Measurements from ENCODE around the gene SCN11A.
"Not testable (repeated sequence)": the region's sequence is repeated elsewhere in the genome, so short reads cannot be mapped to it uniquely, and the experiment has no call there.

SCN11A gene

DNA sequence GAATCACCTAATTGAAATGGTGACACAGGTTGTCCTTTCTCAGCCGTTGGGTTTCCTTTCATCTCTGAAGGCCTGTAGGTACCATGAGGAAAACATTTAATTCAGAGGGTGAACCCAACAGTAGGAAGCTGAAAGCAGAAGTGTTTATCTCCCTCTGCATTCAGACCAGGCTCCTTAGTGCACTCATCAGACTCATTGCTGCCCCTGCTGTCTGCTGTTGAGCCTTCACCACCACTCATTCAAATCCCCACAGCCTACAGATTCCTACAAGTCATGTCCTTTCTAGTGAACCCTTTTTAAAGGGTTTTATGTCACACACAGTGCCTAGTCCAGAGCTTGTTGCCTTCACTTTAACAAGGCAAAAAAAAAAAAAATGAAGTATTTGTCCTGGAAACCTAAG lies 13.5 kb upstream of the SCN11A start:
- DNase-seq (ENCODE audit: low spot score), result peak; percentile 56

DNA sequence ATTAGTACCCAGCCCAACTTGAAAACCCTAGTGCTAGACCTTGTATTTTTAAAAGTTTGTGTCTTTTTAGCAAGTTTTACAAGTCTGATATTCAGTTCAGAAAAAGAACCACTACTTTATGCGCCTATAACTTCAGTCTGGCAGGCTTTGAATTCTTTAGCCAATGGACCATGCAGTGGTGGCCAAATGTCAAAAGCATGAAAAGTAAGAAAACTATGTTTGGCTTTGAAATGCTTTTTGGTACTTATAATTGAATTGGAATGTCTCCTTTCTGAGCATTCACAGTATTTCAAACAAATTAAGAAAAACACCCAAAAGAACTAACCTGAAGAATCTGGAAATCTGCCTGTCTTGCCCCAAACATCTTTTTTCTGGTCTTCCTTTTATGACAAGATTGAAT lies 12.9 kb upstream of the SCN11A start:
- no peak for DNase-seq (ENCODE audit: low spot score)

DNA sequence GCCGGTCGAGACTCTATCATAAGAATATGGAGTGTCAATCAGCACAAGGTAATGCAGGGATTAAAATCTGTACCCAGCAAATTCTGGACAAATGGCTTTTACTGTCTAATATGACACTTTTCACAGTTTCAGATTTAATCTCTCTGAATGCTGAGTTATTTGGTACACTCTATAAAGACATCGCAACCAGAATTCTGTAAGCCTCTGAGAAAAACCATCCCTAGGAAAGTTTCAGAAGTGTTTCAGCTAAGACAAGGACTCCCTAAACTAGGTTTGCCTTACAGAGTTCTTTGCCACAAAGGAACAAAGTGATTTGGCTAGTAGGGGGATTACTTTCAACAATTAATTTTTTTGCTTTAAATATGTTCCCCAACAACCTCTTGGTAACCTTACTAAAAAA lies 11.4 kb upstream of the SCN11A start:
- no peak for DNase-seq (ENCODE audit: low spot score)

DNA sequence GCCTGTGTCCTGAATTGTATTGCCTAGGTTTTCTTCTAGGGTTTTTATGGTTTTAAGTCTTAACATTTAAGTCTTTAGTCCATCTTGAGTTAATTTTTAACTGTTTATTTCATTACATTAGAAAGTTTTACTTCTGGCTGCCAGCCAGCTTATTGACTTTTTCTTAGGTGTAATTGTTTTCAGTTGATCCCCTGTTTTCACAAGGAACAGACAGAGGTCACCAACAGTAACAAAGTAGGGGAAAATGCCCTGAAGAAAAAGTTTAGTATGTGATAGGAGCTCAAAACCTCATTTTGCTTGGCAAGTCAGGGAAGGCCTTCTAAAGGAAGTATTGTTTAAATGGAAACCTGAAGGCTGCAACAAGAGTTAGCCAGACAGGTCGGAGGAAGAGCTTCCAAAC lies 10.4 kb upstream of the SCN11A start:
- DNase-seq (ENCODE audit: low spot score), result no peak

DNA sequence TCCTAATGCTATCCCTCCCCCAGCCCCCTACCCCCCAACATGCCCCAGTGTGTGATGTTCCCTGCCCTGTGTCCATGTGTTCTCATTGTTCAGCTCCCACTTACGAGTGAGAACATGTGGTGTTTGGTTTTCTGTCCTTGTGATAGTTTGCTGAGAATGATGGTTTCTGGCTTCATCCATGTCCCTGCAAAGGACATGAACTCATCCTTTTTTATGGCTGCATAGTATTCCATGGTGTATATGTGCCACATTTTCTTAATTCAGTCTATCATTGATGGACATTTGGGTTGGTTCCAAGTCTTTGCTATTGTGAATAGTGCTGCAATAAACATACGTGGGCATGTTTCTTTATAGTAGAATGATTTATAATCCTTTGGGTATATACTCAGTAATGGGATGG lies 9.5 kb upstream of the SCN11A start:
- not testable (repeated sequence) for DNase-seq (ENCODE audit: low spot score)

DNA sequence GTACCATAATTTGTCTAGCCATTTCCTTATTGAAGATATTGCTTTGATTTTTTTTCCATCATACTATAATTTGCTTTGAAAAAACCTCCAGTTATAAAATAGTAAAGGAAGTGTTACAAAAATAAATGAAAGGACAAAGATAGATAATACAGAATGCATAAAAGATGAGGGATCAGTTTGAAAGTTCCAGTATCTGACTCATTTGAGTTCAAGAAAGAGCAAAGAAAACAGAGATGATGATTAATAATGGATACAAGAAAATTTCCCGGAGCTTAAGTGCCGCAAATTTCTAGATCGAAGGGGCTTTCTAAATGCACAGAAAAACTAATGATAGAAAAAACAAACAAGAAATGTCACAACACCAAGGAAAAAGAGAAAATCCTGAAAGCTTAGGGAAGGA lies 4.4 kb upstream of the SCN11A start:
- DNase-seq (ENCODE audit: low spot score), result no peak

DNA sequence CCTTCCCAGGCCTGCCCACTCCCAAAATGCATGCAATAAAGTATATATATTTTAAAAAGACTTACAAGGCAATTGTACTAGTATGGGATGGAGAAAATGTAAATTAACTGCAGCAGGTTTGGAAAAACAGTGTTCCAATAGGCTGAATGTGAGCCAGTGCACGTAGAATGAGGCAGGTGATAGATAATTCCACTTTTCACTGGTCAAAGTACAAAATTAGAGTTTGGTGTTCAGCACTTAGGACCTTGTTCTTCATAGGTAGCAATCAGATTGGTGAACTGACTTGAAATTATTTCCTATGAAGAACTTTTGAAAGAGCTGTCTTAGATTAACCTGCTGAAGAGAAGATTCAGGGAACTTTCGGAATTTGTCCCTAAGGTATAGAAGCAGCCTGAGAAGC lies 2.0 kb upstream of the SCN11A start:
- no peak for DNase-seq (ENCODE audit: low spot score)

DNA sequence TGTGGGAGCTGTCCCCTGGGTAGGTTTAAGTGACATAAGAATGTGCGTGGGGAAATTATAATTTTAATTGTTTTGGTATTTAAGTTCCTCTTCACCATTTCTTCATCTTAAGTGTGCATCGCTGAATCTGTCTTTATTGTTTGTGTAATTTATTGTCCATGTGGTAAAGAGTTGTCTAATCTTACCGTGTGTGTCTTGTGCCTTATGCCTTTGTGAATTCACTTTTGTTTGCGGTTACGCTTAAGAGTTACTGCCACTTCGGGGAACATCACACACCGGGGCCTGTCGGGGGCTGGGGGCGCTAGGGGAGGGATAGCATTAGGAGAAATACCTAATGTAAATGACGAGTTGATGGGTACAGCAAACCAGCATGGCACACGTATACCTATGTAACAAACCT lies 839 bp upstream of the SCN11A start:
- no peak for DNase-seq (ENCODE audit: low spot score)

DNA sequence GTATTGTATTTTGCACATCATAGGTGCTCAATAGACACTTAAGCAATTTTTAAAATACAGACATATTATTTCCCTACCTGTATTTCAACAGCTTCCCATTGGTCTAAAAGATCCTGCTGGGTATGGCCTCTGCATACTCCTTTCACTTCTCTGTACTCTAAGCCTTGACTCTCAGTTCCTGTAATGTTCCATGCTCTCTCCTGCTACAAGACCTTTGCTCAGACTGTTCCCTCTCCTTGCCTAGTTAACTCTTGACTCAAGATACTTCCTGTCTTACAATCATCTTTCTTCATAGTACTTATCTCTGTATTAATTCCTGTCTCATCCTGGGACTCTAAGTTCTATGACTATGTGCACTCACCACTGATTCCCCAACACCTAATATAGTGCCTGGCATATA lies 1.7 kb downstream of the SCN11A start:
- no peak for DNase-seq (ENCODE audit: low spot score)

DNA sequence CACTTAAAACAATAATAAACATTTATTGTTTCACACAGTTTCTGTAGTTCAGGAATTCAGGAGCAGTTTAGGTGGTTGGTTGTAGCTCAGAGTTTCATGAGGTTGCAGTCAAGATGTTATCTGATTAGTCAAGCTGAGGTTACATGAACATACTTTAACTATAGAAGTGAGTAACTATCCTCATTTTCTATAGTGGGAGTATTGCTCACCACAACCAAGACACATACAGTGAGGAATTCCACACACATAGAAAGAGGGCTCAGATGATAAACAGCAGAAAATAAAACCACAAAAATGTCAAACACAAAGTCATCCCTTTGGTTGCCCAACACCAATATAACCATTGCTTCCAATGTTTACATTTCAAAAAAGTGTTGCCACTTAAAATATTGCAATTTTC lies 13.6 kb downstream of the SCN11A start:
- DNase-seq (ENCODE audit: low spot score), result peak; percentile 28

DNA sequence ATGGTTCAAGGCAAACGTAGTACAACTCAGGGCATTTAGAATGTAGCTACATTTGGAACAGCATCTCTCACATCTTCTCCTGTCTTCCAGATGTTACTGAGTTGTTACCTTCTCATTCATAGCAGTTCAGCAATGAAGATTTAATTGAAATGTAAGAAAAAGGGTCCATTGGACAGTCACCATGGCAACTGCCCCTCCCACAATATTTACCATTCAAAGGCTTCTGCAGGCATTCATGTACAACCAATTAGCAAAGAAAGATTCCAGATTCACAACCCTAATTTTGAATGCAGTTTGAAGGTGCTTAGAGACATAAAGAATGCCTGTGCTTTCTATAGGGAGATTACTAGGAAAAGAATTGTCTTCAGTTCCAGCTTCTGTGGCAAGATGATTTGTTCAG lies 22.2 kb downstream of the SCN11A start:
- DNase-seq (ENCODE audit: low spot score), result no peak

DNA sequence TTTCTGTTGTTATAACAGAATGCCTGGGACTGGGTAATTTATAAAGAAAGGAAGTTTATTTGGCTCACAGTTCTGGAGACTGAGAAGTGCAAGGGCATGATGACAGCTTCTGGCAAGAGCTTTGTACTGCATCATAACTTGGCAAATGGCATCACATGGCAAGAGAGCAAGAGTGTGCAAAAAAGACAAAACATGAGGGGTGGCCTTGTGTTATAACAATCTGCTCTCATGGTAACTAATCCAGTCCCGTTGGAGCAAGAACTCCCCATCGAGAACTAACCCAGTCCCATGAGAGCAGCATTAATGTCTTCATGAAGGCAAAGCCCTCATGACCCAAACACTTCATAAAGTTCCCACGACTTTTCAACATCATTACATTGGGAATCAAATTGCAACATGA lies 23.2 kb downstream of the SCN11A start:
- DNase-seq (ENCODE audit: low spot score), result no peak

DNA sequence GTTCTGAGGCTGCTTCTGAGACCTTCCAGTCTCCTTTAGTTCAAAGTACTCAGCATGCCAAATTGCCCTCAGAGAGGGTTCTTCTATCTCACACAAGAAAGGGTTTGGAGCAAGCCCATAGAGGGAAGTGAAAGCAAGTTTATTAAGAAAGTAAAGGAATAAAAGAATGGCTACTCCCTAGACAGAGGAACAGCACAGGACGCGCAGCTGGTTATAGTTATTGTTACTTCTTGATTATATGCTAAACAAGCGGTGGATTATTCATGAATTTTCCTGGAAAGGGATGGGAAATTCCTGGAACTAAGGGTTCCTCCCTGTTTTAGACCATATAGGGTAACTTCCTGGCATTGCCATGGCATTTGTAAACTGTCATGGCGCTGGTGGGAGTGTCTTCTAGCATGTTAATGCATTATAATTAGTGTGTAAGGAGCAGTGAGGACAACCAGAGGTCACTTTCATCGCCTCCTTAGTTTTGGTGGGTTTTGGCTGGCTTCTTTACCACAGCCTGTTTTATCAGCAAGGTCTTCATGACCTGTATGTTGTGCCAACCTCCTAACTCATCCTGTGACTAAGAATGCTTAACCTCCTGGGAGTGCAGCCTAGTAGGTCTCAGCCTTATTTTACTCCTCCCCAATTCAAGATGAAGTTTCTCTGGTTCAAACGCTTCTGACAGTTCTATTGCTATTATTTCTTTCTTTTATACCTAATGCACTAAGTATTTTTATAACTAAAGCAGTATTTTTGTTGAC lies 26.3 kb downstream of the SCN11A start:
- no peak for DNase-seq (ENCODE audit: low spot score)

DNA sequence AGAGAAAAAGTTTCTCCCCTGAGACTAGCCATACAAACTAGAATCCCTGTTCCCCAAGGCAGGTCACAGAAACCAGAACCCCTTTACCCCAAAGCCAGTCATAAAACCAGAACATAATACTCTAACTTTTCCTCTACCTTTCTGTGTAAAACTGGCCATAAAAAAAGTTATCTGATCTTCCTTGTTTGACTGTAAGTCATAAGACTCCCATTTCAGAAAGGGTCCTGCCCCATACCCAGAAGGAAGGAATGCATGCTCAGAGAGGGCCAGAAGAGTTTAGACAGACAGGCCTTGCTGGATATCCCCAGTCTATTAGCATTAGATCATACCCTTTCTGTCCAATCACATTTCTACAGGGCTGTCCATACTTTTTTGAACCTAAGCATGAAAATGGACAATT lies 27.2 kb downstream of the SCN11A start:
- DNase-seq (ENCODE audit: low spot score), result no peak

DNA sequence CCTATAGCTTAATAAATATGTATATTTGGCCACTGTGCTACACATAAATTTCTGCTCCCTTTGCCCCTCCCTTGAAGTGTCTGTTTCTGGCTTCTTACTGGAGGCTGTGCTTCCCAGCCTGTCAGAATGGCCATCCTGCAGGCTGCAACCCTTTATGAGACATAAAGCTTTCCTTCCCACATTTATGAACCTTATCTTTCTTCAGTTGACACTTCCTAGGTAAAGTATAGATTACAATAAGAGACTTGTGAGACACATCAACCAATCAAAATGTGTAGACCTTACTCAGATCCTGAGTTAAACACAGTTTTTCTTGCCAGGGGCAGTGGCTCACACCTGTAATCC lies 29.5 kb downstream of the SCN11A start:
- no peak for DNase-seq (ENCODE audit: low spot score)

DNA sequence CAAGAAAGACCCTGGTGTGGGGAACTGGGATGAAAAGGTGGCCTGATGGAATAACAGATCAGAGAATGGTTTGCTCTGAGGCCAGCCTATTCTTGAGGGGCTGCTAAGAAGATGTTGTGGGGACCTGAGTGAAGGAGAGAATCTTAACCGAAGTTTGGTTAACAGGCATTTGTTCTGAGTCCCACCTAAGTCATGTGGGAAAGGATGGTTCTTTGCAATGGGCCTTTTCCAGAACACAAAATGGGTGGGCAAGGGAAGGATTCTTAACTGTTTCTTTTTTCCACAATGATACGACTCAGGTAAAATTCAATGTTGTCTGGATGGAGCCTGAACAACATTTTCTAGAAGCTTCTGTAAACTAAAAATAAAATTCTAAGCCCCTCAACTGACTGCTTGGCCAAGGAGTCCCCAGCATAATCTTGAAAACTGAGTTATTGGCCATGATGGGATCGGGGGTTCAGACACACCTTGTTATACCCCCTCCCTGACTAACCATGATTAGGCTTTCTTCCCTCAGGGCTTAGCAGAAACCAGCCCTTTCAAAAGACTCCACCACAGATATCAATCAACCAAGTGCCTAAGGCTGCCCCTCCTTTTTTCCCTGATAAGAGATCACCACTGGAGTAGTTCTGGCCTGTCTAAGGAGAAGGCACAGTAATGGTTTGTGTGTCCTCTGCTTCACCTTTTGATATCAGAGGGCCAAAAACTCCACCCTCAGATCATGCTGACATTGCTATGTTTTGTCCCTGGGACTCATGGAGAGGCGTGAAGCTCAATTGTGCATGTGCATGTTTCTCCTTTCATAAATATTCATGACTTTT lies 30.1 kb downstream of the SCN11A start:
- DNase-seq (ENCODE audit: low spot score), result no peak

DNA sequence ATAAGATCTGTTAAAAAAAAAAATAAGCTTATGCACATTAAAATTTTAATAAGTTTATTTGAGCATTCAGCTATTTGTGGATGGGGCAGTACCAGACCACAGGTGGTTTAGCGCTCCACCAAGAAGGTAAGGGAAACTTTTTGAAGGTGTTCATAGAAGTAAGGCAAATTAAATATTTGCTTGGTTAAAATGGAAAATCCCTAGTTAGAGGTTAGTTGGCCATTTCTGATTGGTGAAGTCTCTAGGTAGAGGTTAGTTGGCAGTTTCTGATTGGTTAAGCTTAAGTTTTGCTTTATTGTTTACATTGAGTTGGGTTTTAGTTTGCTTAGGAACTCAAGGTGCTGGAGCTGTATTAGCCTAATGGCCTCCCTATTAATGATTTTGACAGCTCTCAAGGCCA lies 30.7 kb downstream of the SCN11A start:
- DNase-seq (ENCODE audit: low spot score), result no peak

DNA sequence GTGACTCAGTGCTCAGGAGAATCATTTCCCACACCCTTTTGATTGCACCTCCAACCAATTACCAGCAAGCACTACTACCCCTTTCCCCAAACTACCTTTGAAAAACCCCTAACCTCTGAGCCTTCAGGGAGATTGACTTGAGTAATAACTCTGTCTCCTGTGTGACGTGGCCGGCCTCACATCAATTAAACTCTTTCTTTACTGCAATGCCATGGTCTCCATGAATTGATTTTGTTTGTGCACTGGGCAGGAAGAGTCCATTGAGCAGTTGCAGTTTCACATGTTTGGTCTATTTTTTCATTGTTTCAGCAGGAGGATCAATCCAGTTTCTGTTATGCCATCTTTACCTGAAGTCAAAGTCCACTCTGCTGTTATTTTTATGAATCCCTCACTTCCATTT lies 32.4 kb downstream of the SCN11A start:
- DNase-seq (ENCODE audit: low spot score), result no peak

DNA sequence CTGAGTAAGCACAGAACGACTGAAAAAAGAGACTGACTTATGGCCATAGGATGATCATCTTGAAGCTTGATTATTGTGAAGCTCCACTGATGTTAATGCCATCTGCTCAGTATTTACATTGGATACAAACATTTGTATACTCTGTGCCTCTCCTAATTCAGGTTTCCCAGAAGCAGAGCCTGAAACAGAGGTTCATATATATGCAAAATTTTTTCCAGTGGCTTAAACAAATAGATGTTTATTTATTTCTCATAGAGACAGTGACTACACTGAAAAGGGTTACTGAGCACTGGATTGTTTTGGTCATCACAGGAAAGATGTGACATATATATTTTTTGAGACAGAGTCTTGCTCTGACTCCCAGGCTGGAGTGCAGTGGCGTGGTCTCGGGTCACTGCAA lies 36.3 kb downstream of the SCN11A start:
- DNase-seq (ENCODE audit: low spot score), result no peak

DNA sequence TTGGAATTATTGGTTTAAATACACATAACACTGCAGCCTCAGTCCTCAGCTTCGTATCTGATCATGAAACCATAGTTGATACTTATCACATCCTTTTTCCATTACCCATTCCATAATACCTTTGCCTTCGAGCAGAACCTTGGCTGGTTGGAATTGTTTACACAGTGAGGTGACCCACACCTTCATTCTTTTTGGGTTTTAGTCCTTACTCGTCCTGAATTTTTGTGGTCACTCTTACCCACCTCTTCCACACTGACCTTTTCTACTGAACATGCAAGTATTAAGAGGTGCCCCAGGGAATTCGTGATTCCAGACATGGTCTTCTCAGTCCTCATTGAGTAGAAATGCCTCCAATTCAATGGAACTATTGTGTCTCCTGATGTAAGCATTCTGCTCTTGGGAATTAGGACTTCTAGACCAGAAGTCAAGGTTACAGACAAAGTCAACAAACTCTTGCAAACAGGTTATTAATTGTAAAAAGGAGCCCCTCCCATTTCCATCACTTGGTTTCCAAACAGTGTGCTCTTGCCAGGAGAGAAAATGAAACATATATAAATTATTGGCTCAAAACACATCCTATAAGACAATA lies 37.7 kb downstream of the SCN11A start:
- no peak for DNase-seq (ENCODE audit: low spot score)

DNA sequence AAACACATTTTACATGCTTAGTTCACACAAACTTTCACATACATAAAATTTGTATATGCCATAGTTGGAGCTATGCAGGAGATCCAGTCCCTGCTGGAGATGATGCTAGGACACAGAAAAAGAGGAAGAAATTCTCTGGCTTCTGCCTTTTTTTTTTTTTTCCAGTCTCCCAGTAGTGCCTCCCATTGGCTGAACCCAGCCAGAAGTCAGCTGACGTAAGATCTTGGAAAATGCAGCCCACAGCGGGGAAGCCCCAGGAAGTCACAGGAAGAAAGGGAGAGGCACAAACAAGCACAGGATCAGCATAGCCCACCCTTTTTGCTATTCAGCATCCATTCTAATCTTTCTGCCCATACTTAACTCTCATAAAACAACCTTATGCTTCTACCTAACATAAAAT lies 38.5 kb downstream of the SCN11A start:
- DNase-seq (ENCODE audit: low spot score), result no peak

DNA sequence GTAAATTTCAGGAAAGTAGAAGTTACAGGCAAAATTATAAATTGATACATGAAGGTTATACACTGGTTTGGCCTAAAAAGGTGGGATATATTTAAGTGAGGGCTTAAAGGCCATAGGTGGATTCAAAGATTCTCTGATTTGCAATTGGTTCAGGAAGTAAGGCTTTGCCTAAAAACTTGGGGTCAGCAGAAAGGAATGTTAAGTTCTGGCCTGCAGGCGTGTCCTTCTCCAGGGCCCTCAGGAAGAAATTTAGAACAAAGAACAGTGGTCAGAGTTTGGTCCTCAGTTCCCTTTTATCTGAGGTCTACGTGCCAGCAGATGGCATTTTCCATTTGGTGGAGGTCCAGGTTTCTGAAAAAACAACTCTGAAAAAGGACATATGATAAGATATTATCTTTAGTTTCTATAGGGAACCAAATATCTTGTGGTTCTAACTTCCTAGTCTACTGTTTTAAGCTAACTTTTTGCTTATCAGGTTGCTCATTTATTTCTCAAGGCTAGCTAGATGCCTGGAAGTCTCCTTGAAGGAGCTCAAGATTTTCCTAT lies 40.5 kb downstream of the SCN11A start:
- DNase-seq (ENCODE audit: low spot score), result no peak

DNA sequence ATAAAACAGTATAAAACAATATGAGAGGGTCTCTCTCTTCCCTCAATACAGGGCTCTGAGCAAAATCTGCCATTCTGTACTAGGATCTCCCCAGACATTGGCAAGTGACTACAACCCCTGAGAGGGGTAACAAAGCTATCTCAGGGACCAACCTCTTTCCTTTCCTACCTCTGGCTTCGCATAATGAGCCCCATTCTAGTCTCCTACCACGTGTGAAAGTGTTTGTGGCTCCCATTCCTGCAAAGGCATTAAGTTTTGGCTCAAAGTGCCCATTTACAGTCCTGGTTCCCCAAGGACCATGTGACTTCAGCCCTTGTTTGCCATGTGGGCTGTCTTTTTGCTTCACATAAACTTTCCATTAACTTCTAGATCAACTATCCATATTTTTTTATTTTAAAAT lies 46.4 kb downstream of the SCN11A start:
- DNase-seq (ENCODE audit: low spot score), result no peak
